GM19025 (cell line): ENCODE results near the gene LTBP1.

Experiments
- ATAC-seq: cut with Tn5 transposase; IDR thresholded peaks from one replicate; pipeline ENCODE4 v1.9.1; 2021; ENCODE audit warnings: mild to moderate bottlenecking, low read depth, moderate library complexity; ENCODE audit not compliant: unreplicated experiment

Gene LTBP1

DNA sequence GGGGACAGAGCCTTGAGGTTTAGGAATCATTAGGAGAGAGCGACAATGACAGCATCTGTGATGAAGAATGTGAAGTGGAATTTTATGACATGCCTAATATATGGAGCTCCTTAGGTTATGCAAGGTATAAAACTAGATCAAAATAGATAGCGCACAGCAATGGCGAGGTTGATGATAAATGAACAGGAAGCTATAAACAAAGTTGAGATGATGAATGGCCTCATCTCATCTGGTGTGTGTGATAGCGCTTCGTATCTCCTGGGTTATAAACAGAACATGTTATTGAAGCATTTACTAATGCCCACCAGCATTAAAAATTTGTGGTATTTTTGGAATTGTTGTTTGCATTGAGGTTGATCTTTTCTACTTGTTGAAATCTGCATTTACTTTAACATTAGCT is 231.5 kb downstream of the LTBP1 start:
- ATAC-seq, result no peak

DNA sequence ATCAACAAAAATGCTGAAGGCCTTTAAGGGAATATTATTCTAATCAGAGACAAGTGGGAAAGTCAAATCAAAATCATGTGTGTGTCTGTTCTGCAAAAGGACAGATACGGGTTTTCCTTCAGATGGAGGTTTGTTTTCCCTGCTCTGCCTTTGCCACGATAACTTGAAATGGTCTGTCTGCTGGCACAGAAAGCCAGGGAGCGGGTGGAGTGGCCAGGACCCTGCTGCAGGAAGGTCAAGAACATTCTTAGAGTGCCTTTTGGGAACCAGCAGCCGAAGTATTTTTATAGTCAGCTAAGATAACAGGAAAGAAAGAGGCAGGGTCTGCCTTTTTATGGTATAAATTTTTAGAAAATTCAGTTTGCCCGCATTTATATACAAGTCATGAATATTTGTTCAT is 234.2 kb downstream of the LTBP1 start:
- no peak for ATAC-seq

DNA sequence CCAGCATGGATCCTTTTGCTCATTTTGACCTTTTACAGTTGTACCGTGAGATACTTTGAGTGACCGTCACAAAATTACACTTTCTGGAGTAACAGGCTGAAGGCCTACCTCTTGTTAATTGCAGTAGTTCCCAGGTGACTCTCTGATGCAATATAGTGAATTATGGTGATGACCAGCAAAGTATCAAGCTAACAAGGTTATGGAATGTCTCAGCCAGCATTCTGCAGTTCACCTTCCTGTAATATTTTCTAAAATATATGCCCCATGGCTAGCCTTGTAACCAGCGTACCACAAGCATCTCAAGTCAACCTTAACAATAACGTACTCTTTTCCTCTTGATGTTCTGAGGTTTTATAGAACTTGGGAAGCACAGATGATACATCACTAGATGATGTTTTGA is 234.7 kb downstream of the LTBP1 start:
- no peak for ATAC-seq

DNA sequence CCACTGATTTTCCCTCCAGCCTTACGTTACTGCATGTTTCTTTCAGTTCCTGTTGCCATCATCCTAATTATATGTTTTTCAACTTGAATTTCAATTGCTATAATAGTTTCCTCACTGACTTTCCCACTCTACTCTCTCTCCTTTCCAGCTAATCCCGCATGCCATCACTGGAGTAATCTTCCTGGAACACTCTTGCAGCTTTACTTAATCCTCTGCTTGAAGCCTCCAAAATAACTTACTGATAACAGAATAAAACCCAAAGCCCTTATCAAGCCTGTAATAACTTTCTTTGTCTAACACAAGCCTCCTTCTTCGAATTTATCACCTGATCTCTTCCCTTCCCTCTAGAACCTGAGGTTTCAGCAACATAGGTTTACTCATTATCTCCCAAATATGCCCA is 237.3 kb downstream of the LTBP1 start:
- ATAC-seq, result no peak

DNA sequence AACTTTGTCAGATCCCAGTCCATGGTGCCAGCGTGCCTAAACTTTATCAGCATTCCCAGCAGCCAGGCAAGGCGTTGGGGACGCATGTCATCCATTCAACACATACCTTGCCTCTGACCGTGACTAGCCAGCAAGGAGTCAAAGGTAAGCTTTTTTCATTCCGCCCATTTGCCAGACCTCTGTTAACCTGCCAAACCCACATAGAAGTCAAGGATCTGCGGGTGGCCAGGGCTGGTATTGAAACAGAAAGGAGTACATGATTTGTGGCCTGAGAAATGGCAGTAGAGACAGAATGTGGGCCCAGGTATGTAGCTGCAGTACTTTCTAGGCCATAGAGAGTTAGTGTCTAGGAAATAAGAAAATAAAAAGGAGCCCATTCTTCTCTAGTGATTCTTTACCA is 240.2 kb downstream of the LTBP1 start:
- ATAC-seq, result no peak

DNA sequence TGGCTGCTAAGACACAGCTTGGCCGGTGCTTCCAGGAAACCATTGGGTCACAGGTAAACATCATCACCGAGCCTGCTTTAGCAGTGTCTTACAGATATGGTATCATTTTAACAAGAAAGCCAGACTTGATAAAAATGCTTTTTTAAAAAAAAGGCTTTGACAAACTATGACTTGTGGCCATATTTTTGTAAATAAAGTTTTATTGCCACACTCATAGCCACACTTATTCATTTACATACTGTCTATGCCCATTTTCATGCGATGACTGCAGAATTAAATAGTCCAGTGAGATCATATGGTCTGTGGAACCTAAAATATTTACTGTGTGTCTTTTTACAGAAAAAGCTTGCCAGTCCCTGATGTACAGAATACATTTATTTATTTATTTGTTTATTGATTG is 242.0 kb downstream of the LTBP1 start:
- no peak for ATAC-seq

DNA sequence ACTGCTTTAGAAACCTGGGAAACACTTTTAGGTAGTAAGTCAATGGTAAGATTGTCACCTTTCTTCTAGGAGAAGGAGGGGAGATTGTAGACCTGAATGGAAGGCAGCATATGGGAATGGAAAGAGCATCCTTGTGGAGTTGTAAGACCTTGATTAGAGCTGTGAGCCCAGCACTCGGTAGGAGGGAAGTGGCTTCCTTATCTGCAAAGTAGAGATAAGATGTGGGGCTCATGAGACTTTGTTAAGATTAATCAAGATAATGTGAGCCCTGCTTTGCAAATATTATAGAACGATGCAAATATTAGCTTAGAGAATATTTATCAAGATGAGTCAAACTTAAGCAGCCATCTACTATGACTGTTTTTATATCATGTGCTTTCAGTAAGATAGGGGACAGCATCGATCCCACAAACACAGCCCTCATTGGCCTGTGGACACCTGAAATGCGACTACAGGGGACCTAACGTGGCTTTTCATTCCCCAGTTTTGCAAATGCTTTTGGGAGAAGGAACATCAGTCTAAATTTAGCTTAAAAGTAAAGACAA is 243.7 kb downstream of the LTBP1 start:
- no peak for ATAC-seq

DNA sequence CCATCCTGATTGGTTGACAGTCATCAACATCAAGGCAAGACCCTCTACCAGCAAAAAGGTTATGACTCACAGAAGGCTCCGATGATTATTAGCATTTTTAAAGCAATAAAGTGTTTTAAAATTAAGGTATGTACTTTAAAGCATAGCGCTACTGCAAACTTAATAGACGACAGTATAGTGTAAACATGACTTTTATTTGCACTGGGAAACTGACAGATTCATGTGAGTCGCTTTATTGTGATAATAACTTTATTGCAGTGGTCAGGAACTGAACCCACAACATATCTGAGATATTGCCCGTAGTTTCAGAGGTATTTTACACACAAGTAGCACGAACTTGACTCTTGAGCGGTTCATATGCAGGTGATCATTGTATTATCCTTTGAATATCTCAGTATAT is 249.1 kb downstream of the LTBP1 start:
- no peak for ATAC-seq

DNA sequence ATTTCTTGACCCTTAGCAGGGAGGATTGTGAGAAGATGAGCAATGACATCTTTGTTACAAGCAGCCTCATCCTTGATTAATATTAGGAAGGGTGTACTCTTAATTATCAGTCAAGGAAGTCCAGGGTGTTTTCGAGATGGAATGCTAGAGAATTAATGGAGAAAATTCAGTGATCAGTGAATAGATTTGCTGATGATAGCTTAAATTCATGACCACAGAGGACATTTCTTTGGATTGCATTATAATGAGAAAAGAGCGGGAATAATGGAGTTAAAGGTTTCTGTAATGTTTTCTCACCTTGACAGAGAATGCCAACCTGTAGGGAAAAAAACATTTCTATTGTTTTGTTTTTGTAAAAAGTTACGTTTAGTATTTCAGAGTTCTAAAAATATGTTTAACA is 249.9 kb downstream of the LTBP1 start:
- no peak for ATAC-seq

DNA sequence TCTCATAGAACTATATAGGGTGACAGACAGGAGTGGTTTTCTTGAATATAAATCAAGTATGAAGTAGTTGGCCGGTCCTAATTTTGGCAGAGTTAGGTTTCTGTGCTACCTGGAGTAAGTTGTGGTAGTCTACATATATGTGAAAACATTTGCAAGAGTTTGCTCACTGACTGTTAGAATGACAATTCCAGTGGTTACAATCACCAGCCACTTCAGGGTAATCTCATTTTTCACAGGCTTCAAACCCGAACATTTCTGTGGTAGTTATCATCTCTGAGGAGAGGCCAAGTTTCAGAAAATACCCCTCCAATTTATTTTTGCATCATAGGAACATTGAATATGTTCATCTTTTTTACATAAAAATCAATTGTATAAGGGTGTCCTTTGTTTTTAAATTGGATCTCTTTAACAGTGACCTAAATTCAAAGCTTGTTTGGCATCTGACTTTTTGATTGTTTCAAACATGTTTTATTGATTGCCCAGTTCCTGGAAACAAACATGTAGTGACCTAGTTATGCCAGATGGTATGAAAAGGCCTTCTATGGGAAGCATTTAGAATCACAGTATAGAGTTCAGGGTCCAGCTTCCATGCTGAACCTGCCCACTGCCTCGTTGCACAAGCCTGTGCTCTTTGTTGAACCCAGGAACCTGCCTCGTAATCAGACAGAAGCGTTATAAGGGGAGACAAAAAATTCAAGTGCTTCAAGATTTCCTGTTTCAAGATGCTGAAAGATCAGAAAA is 250.6 kb downstream of the LTBP1 start:
- no peak for ATAC-seq

DNA sequence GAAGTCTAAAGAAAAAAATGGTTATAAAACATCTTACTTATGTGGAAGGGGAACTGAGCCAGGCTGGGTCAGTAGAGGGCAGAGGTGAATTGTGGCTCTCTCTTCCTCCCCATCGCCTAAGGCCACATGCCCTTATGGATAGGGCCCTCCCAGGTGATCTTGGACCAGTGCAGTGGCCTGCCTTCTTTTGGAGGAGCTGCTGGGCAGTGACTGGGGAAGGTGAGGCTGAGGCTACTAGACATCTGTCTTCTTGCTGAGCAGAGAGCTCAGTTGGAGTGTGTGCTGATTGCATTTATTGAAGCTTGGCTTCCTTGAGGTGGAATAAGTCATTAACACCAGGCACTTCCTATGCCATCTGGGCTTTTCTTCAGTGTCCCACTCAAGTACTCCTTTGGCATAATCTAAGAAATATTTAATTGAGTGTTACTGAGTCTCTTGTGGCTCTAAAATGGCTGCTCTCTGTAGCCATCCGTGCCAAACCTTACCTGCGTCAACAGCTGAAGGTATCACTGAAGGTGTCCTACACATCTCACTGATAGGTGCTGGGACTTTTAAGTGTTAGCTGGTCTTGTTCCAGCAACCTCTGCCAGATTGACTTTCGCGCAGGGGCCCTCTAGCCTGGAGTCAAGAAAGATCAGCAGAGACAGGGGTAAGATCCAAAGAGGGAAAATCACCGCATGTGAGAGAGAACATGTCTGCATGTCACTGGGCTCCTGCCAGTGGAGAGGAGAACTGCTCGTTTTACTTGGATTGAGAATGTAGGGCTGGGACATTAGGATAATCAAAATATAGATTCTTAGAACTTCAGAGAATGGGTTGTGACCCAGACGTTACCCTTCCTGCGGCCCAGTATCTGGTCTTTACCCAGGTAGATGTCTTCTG is 256.1 kb downstream of the LTBP1 start:
- ATAC-seq, result no peak

DNA sequence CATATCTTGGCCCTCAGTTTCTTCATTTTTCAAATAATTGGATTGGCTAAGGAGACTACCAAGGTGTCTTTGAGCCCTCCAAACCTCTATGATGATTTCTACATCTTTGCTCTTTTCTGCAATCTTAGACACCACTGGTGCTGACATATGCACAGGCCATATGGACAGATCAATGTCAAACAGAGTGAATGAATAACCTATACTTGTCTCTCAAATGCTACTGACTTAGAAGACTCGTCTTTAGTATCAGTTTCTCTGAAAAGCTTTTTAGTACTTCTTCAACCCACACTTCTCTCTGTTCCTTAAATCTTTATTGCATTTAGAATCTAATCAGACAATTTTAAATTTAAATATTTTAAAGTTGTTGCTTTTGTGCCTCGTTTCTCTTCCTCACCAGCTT is 258.2 kb downstream of the LTBP1 start:
- peak; percentile 41 for ATAC-seq

DNA sequence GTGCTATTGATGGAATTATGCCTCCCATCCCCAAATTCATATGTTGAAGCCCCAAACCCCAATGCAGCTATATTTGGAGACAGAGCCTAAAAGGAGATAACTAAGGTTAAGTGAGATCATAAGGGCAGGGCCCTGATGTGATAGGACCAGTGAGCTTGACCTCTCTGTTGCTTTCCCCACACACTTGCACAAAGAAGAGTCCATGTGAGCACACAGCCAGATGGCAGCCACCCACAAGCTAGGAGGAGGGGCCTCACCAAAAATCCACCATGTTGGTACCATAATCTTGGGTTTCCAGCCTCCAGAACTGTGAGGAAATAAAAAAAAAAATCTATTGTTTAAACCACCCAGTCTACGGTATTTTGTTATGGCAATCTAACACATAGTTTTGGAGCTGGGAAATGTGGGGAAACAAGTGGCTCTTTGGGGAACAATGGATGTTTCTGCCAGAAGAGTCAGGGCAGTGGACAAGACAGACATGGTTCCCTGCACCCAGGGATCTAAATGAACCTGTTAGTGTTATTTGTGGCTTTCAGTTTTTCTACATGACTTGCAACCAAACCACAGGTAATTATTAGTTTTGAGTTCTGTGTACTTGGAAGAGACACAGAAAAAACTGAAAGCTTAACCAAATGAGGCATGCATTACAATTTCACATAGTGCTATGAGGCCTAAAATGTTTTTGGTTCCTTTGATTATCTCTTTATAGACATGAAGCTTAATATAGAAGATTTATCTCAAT is 259.1 kb downstream of the LTBP1 start:
- ATAC-seq, result peak; percentile 81

DNA sequence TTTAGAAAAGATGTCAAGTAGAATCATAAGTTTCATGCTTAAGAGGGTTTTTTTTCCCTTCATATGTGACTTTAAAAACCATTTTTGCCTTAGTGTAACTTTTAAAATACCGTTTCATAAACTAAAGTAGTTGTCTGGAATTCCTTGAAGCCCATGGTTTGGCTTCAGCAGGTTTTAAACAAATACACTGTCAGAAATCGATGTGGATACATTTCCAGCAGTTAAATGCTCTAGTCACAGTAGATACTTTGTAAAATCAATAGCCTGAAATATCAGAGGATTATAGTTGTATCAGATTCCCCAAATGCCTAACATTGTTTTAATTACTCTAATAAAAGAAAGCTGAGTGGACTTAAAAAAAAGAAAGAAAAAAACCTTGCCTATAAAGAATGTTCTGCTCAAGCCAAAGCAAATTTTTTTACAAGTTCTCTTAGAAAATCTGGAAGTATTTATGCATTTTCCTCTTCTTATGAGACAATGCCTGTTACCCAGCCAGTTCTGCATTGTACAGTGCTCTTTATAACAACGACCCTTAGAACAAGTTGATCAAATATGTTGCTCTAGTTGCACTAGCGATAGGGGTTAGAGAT is 260.5 kb downstream of the LTBP1 start:
- ATAC-seq, result no peak

DNA sequence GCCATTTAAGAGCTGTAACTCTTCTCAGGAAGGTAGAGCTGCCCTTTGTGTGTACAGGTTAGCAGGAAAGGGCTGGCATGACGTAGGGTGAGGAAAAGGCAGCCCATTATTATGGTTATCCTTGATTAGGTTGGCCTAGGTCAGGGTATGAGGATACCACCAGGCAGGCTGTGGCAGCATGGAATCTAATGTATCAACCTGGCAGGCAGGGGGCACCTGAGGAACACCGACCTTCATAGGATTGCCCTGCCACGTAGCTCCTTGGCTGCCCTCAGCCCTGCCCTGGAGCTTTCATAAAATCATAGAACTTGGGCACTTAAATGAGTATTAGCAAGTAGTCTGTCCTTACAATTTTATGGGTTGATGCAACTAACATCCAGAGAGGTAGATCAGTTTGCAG is 261.6 kb downstream of the LTBP1 start:
- no peak for ATAC-seq

DNA sequence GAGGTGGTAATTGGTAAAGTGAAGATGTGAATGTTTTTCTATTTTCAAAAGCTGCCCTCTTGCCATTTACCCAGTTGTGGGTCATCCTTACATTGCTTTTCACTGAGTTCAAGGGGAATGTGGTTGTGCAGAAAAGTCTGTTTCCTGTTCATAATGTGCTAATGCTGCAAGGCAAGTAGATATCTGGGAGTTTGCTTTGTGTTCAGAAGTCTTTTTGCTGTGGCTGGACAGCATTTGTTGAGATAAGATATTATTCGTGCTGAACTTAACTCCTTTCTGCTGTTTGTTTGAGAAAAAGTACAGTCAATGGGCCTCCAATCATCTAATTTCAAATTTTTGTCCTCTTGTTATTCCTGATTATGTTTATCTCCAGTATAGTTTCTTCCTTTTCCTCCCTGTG is 263.2 kb downstream of the LTBP1 start:
- no peak for ATAC-seq

DNA sequence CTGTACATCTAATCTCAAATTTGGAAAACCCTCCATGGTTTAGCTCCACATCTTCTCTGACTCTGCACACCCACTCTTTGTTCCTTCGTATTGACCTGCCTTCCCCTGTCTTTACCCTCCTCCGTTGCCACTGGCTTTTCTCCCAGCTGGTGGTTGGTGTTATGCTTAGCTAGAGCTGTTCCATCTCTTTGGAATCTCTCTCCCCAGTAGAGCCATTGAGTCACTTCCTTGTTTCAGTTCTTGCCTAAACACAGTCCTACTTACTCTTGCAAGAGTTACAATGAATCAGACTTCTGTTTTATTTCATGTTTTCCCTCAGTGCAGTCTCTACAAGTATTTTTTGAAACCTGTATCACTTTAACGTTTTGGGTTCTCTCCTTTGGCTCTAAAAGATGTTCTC is 263.9 kb downstream of the LTBP1 start:
- ATAC-seq, result no peak

DNA sequence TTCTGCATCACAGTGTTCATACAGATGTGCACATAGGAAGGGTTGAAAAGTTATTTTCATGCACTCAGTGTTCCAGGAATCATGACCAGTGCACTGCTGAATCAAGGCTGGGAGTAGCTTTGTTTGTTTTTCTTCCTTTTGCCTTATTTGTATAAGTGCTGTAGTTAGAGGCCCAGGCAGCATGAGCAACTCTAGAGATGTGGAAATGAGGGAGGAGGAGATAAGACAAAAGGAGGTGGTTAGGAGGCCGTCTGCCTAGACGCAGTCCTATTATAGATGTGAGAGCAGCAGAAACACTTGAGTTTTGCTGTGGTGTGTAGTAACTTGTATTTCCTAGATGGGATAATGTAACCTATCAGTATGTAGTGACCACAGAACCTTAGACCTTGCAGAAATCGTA is 265.4 kb downstream of the LTBP1 start:
- ATAC-seq, result no peak

DNA sequence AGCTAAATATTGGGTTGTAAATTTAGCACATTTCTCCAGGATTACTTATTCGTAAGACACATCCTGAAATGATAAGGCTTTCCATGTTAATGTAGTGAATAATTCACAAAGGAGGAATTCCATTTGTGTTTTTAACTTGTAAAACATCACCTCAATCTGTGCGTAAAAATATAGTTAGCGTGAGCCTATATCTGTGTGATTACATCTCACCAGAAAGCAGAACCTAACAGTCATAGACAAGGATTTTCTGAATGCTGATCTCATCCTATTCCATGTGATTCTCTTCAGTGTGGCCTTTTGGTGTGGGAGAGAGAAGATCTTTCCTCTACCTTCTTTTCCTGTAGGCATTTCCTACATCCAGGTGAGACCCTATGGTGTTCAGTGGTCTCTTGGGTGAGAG is 266.5 kb downstream of the LTBP1 start:
- ATAC-seq, result no peak

DNA sequence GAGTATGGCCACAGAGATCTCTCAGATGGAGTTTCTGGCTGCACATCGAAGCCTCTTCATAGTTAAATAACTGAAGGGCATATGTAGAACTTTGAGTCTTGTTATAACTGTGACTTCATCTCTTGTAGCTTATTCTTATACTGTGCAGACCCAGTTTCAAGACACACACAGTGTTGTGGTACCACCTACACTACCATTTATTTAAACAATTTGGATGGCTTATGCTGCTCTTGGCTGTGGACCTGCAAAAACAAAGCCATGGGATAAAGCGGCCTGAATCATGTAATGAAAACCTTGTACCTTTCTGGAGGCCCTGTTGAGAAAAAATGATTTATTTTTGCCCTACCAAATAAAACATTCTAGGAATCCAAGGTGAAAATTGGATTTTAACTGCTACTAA is 266.9 kb downstream of the LTBP1 start:
- no peak for ATAC-seq

DNA sequence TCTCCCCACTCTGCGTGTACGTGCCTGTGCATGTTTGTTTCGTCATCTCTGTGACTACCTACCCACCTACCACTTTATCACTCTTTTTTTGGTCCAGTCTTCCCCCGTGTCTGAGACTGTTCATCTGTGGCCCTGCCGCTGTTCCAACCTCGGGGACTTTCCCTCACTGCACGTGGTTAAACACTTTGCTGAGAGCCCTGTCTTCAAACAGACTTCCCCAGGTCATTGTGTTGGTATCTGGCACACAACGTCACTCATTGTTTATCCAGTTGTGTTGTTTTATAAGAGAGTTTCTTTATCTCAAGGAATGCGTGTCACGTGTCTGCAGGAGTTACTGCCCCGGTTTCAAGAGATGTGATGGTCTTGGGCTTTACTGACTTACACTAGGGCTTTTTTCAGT is 267.7 kb downstream of the LTBP1 start:
- ATAC-seq, result no peak
